Renal cortex interstitium (tissue), 11 donors: ENCODE data around the gene EBNA1BP2. TPM values are rescaled to one million over a fixed set of nuclear protein-coding genes. Genes with fewer than 3 reads are reported as not detected.
A peak's percentile ranks its signal among the peaks of the same experiment; 100 is the strongest.
"Not testable (repeated sequence)": the region's sequence is repeated elsewhere in the genome, so short reads cannot be mapped to it uniquely, and the experiment has no call there.

ENCODE experiments used
- DNase-seq, 11 donors: peaks; one replicate each; pipeline ENCODE4 v3.0.0-alpha.2; 2013; ENCODE audit warnings: low read depth in 9 of 11, low spot score in 4 of 11; ENCODE audit errors: extremely low read depth in 1 of 11
- polyA plus RNA-seq, 3 donors: library from polyadenylated mRNA; unstranded; fragments of 120-200 nt; gene quantifications; one replicate each; pipeline ENCODE4 v1.2.1, GENCODE V29; 2013; ENCODE audit not compliant: insufficient read length in 3 of 3

The EBNA1BP2 gene
- polyA plus RNA-seq, 3 donors = 71.7 to 79.1 (median 77.1) TPM

- no peak for DNase-seq
These were observed 22.4 kb upstream of the EBNA1BP2 start for GRCh38 chr1:43194509-43194908.

DNA sequence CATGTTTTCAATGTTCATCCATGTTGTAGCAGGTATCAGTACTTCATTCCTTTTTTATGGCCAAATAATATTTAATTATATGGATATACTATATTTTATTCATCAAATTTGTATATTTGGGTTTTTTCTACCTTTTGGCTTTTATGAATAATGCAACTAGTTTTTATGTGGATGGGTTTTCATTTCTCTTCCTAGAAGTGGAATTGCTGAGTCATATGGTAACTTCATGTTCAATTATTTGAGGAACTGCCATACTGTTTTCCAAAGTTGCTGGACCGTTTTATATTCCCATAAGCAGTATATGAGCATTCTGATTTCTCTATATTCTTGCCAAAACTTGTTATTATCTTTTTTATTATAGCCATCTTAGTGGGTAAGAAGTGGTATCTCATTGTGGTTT is 16.0 kb upstream of the EBNA1BP2 start:
- DNase-seq = no peak

DNA sequence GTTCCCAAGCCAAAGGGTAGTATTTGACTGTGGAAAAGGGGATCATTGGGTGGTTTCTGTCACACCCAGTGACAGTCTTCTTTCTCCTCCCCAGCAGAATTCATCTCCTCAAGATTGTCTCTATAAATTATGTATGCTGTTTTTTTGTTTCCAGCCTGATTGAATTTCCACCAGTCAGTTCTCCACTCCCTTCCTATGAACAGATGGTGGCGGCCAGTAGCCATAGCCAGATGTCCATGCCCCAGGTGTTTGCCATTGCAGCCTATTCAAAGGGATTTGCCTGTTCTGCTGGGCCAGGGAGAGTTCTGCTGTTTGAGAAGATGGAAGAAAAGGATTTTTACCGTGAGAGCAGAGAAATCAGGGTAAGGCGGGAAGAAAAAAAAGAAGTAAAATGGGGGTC is 12.9 kb upstream of the EBNA1BP2 start:
- no peak for DNase-seq

GRCh38 chr1:43184388-43184787 is 12.3 kb upstream of the EBNA1BP2 start:
- DNase-seq = no peak

- no peak for DNase-seq
These were observed 5.6 kb upstream of the EBNA1BP2 start for GRCh38 chr1:43177691-43178090.

- DNase-seq = no peak
These were observed 2.8 kb upstream of the EBNA1BP2 start for GRCh38 chr1:43174873-43175272.

DNA sequence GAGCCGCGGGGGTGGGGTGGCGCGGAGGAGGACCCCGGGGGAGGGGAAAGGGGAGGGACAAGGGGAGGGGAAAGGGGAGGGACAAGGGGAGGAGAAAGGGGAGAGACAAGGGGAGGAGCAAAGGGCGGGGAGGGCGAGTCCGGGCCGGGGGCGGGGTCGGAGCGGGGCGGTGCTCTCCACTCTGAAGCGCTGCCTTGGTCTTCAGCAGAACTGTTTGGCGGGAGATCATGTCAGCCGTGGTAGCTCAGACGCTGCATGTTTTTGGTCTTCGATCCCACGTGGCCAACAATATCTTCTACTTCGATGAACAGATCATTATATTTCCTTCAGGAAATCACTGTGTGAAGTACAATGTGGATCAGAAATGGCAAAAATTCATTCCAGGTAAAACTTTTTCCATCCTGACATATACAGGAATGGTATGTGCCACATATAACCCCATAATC is 460 bp upstream of the EBNA1BP2 start:
- peak in 7 of 11 donors; percentile 69 to 79 (median 77) for DNase-seq

GRCh38 chr1:43171312-43171875 is 696 bp downstream of the EBNA1BP2 start:
- DNase-seq = no peak

DNA sequence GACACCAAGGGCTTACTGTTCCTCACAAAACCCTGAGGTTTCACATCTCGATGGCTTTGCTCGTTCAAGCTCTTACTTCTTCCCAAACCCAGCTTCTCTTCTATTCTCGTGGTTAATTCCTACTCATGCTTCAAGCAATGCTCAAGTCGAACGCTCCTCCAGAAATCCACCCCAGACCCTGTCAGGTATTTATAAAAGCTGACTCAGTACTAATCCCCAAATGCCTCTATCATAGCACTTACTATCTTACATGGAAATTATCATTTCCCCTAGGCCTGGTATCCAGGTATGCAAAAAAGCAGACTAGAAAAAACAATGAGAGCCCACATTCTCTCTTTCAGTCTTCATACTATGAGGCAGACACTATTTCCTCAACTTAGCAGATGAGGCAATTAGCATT is 6.3 kb downstream of the EBNA1BP2 start:
- no peak for DNase-seq

GRCh38 chr1:43165162-43165561 is 6.9 kb downstream of the EBNA1BP2 start:
- DNase-seq = no peak

DNA sequence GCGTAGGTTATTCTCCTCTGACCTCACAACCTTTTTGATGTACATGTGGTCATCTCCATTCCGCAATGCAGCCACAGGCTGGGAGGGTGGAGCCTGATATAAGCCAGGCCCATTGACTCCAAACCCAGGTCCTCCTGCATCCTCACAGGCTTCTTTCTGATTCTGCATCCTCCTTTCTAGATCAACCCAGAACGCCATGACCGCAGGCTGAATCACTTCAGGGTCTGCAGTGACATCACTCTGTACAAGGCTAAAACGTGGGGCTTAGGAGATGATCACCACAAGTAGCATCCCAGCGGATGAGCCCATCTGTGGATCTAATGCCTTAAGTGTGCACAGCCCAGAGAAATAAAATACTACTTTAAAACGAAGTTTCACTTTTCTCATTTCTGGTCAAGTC is 16.1 kb downstream of the EBNA1BP2 start:
- DNase-seq = no peak

DNA sequence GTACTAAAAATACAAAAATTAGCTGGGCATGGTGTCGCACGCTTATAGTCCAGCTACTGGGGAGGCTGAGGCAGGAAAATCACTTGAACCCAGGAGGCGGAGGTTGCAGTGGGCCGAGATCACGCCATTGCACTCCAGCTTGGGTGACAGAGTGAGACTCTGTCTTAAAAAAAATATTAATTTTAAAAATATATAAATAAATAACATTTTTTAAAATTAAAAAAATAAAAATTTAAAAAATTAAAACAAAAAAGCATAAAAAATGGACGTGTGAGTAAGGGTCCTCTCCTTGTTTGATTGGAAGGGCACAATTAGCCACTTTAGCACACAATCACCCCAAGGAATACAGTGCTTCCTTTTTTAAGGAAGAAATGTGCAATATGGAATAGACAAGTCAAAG is 18.6 kb downstream of the EBNA1BP2 start:
- no peak for DNase-seq

DNA sequence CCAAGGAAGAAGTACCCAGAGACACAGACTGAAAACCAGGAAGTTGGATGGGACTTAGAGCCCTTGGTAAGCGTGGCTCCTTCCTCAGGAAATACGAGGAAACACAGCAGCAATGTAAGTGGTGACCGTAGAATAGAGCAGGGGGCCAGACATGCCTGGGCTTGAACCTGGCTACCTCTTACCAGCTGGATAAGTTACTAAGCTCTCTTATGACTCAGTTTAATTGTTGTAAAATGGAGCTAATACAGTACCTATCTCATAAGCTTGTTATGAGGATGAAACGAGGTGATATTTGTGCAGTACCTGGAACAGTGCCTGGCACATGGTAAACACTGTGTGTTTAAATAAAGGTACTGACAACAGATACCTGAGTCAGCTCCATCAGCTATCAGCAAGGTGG is 19.2 kb downstream of the EBNA1BP2 start:
- no peak for DNase-seq

GRCh38 chr1:43149889-43150288 is 22.2 kb downstream of the EBNA1BP2 start:
- DNase-seq = no peak

- DNase-seq = peak; percentile 55 to 83 (median 76)
These were observed 24.3 kb downstream of the EBNA1BP2 start for GRCh38 chr1:43147625-43148327.

GRCh38 chr1:43144237-43144636 is 27.9 kb downstream of the EBNA1BP2 start:
- no peak for DNase-seq

DNA sequence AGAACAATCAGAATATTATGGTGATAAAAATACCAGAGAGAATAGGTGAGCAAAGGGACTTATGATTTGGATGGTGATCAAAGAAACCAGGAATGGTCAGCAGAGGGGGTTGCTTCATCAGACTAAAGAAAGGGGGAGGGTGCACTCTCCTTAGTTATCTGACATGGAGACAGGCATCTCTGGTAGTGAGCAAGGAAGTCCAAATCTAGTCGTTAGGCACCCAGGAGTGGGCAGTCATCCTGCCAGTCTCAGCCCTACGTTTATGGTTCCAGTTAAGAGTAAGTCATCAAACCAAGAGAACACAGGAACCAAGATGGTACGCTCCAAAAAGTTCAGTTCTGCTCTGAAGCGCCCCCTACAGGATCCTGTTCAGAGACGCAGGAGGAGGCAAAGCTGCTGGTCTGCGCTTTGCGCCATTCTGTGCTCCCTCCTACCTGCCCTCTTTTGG is 28.6 kb downstream of the EBNA1BP2 start:
- DNase-seq = no peak

- DNase-seq = no peak
These were observed 31.5 kb downstream of the EBNA1BP2 start for GRCh38 chr1:43140583-43140982.

- no peak for DNase-seq
These were observed 32.1 kb downstream of the EBNA1BP2 start for GRCh38 chr1:43140010-43140409.

DNA sequence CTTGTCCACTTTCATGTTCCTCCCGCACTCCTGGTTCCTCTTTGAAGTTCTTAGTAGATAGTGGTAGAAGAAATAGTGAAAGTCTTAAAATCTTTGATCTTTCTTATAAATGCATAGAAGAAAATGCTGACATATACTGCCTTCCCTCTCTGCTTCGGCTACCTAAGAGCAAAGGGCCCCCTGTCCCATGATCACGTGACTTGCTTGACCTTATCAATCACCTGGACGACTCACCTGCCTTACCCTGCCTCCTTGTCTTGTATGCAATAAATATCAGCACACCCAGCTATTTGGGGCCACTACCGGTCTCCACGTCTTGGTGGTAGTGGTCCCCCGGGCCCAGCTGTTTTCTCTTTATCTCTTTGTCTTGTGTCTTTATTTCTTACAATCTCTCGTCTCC is 32.8 kb downstream of the EBNA1BP2 start:
- DNase-seq = not testable (repeated sequence)
